ENCODE data around the gene TMEM129. TPM values are rescaled to one million over a fixed set of nuclear protein-coding genes. Genes with fewer than 3 reads are reported as not detected.

TMEM129 gene
- total RNA-seq, 1 donor from 2014 or later, result 192 TPM

DNA sequence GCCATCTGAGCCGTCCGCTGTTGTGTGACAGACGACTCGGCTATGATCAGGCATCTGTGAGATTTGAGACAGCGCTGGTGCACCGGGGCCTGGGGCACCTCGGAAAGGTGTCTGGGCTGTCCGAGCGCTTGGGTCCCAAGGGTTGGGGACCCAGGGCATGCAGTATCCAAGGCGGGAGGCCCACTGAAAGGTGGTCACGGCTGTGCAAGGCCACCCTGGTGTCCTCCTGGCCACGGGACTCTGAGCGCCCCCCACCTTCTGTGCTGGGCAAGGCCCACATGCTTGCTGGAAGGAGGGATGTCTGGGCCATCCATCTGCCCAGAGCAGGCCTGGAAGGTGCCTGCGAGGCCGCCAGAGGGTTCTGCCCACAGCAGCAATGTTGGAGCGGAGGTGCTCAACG is 20.1 kb upstream of the TMEM129 start:
- intact Hi-C loops (cut with DNase I), result no loop called here
- peaks cover 0 to 10% of the 10 kb centered on the region in 2 donors for H3K9me3 ChIP-seq
- H3K4me3 ChIP-seq, result no peak overlapping the region
- no peaks in the 10 kb centered on the region for H3K27me3 ChIP-seq
- H3K4me1 ChIP-seq, result no peaks in the 10 kb centered on the region
- TF ChIP-seq, protein P1, sequence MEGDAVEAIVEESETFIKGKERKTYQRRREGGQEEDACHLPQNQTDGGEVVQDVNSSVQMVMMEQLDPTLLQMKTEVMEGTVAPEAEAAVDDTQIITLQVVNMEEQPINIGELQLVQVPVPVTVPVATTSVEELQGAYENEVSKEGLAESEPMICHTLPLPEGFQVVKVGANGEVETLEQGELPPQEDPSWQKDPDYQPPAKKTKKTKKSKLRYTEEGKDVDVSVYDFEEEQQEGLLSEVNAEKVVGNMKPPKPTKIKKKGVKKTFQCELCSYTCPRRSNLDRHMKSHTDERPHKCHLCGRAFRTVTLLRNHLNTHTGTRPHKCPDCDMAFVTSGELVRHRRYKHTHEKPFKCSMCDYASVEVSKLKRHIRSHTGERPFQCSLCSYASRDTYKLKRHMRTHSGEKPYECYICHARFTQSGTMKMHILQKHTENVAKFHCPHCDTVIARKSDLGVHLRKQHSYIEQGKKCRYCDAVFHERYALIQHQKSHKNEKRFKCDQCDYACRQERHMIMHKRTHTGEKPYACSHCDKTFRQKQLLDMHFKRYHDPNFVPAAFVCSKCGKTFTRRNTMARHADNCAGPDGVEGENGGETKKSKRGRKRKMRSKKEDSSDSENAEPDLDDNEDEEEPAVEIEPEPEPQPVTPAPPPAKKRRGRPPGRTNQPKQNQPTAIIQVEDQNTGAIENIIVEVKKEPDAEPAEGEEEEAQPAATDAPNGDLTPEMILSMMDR (IDR thresholded peaks at IDR 0.05), result no peak
- H3K27ac ChIP-seq, result no peak overlapping the region
- no peak for DNase-seq (ENCODE audit: low spot score in 2 of 2)
- peaks cover 12 to 13% of the 10 kb centered on the region in 2 donors for H3K36me3 ChIP-seq

DNA sequence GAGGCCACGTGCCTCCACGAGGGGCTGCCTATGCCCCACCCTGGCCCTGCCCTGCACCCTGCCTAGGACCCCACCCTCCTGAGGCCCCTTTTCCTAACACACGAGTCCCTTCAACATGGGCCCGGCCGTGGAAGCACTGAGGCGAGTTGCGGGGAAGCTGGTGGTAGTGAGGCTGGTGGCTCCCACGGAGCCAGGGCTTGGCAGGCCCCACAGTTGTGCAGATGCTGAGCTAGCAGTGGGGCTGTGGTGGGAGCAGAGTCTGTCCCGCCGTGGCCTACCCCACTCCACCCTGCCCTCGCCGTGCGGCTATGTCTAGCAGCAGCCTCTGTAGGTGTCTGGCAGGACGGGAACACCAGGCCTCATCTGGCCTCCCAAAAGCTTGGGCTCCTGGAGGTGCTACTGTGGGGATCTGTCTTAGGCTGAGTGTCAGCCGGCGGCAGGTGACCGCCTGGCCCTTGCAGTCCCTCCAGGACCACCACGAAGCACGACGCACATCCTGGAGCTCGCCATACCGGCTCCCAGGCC is 19.0 kb upstream of the TMEM129 start:
- Histone ChIP-seq H3K27ac (no peak overlapping the region), H3K27me3 (no peaks in the 10 kb centered on the region), H3K4me1 (no peaks in the 10 kb centered on the region), H3K36me3 (peaks cover 12 to 13% of the 10 kb centered on the region in 2 donors), H3K9me3 (peaks cover 0 to 10% of the 10 kb centered on the region in 2 donors), H3K4me3 (no peak overlapping the region)
- DNase-seq (ENCODE audit: low spot score in 2 of 2), result no peak
- intact Hi-C loops (cut with DNase I), result no loop called here
- TF ChIP-seq, protein P1 (IDR thresholded peaks at IDR 0.05), result no peak

DNA sequence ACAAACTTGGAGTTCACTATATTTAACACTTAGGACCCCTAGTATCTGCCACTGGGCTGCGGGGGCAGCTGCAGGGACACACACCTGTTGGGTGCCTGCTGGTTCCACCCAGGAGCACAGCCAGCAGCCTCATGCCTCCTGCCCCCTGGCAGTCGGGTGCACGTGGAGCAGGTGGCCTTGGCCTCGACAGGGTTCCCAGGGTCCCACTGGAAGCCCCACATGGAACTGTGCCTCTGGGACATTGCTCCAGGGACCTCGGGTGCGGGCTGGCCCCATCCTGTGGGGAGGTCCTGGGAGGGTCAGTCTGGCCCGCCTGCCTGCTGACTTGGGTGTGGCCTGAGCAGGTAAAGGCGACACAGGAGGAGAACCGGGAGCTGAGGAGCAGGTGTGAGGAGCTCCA is 18.2 kb upstream of the TMEM129 start:
- no peaks in the 10 kb centered on the region for H3K4me1 ChIP-seq
- TF ChIP-seq, protein P1 (IDR thresholded peaks at IDR 0.05), result no peak
- H3K36me3 ChIP-seq, result peaks cover 12 to 13% of the 10 kb centered on the region in 2 donors
- H3K27me3 ChIP-seq, result no peaks in the 10 kb centered on the region
- intact Hi-C loops (cut with DNase I), result no loop called here
- DNase-seq (ENCODE audit: low spot score in 2 of 2), result no peak
- no peak overlapping the region for H3K27ac ChIP-seq
- no peak overlapping the region for H3K4me3 ChIP-seq
- H3K9me3 ChIP-seq, result peaks cover 0 to 10% of the 10 kb centered on the region in 2 donors

DNA sequence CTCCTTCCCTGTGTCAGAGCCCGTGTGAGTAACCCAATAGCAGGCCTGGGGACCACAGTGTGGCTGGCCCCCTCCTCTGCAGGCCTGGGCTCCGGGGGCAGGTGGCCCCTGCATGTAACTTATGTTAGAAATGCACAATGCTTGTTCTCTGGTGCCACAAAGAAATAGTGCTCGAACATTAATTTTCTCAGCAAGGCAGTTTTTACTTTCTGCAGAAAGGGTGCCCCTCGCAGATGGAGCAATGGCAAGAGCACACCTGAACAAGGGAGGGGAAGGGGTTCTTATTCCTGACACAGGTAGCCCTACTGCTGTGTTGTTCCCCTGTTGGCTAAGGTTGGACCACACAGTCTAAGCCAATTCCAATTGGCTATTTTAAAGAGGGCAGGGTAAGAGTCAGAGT is 17.3 kb upstream of the TMEM129 start:
- TF ChIP-seq, protein P1 (IDR thresholded peaks at IDR 0.05), result no peak
- H3K9me3 ChIP-seq, result peaks cover 0 to 10% of the 10 kb centered on the region in 2 donors
- intact Hi-C loops (cut with DNase I), result no loop called here

DNA sequence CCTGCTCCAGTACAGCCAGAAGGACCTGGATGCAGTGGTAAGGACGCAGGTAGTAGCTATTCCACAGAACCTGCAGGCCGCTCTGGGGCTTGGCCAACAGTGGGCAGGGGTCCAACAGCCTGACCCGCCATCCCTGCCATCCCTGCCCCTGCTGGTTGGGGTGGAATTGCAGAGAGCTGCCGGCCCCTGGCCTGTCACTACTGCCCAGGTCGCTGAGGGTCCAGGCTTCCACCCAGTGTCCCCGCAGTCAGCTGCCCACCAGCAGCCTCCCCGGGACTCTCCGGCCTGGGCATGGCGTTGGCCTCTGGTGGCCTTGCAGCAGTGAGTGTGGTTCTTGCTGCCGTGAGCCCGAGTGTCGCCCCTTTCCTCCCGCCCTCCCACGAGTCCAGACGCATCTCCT is 16.5 kb upstream of the TMEM129 start:
- H3K9me3 ChIP-seq, result peaks cover 0 to 10% of the 10 kb centered on the region in 2 donors
- no peak overlapping the region for H3K4me3 ChIP-seq
- TF ChIP-seq, protein P1 (IDR thresholded peaks at IDR 0.05), result no peak
- DNase-seq (ENCODE audit: low spot score in 2 of 2), result no peak
- peaks cover 12 to 13% of the 10 kb centered on the region in 2 donors for H3K36me3 ChIP-seq
- H3K4me1 ChIP-seq, result no peaks in the 10 kb centered on the region
- intact Hi-C loops (cut with DNase I), result no loop called here
- H3K27me3 ChIP-seq, result no peaks in the 10 kb centered on the region
- no peak overlapping the region for H3K27ac ChIP-seq

More for the DNA sequence above, 17.3 kb upstream of the TMEM129 start:
- no peak for DNase-seq (ENCODE audit: low spot score in 2 of 2)
- H3K27ac ChIP-seq, result no peak overlapping the region
- H3K27me3 ChIP-seq, result no peaks in the 10 kb centered on the region
- H3K36me3 ChIP-seq, result peaks cover 12 to 13% of the 10 kb centered on the region in 2 donors
- H3K4me3 ChIP-seq, result no peak overlapping the region
- no peaks in the 10 kb centered on the region for H3K4me1 ChIP-seq

DNA sequence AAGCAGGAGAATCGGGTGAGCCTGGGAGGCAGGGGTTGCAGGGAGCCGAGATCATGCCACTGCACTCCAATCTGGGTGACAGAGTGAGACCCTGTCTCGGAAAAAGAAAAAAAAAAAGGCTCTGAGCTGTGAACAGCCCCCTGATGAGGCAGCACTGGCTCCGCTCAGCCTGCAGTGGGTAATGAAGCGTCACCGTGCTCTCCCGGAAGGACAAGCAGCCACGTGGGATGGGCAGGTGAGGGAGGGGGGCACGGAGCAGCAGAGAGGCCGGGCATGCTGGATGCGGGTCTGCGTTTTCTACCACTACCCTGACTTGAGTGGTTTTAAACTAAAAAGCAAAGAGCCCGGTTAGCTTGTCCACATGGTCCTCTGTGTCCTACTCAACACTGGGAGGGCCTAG is 15.7 kb upstream of the TMEM129 start:
- TF ChIP-seq, protein P1 (IDR thresholded peaks at IDR 0.05), result no peak
- intact Hi-C loops (cut with DNase I), result no loop called here
- Histone ChIP-seq H3K27ac (no peak overlapping the region), H3K36me3 (peaks cover 12 to 13% of the 10 kb centered on the region in 2 donors), H3K4me1 (no peaks in the 10 kb centered on the region), H3K27me3 (no peaks in the 10 kb centered on the region), H3K4me3 (no peak overlapping the region), H3K9me3 (peaks cover 0 to 10% of the 10 kb centered on the region in 2 donors)
- DNase-seq (ENCODE audit: low spot score in 2 of 2), result no peak
